DMS53 (cell line): ENCODE measurements around the gene DNAJB13.

ENCODE experiments used
- DNase-seq: peaks from one replicate; lab custom pipeline; 2025; lab: John Stamatoyannopoulos, UW

The DNAJB13 gene

DNA sequence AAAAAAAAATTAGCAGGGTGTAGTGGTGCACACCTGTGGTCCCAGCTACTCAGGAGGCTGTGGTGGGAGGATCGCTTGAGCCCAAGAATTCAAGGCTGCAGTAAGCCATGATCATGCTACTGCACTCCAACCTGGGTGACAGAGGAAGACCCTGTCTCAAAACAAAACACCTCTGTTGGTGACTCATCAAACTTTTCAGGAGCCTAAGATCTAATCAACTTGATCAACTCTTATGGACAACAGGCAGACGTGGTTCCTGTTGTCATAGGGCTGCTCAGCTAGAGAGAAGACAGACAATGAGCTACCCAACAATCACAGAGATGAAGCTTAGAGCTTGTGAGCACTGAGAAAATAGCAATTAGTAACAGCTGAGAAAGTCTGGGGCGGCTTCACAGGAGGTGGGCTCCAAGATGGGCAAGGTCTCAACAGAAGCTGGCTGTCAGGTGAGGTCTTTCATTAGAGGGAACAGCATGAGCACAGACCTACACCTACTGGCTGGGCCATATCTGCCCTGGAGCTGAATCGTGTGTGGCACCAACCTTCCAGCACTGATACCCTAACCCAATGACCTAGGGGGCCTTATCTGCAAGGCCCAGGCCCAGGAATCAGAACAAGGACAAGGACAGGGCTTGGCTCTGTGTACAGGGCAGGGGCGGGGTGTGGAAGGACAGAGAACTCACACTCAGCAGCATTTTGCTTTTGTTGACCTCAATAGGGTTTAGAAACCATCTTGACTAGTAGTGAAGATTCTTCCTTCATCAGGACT, 65.3 kb downstream of the DNAJB13 start:
- no peak for DNase-seq

DNA sequence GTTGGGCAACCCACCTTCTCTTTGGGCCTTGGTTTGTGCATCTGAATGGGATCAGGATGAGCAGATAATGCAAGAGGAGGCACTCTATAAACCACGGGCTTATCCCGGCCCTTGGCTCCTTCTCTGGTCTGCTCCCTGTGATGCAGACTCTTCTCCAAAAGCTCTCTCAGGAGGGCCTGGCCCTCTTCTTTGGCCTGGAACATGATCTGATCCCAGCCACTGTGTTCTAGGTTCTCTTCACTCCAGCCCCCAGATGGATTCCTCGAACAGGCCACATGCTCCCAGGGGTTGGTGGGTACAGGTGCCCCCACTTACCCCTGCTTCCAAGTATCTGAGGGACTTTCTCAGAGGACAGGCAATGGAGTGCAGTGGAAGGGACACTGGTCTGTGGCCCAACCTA, 66.8 kb downstream of the DNAJB13 start:
- no peak for DNase-seq

DNA sequence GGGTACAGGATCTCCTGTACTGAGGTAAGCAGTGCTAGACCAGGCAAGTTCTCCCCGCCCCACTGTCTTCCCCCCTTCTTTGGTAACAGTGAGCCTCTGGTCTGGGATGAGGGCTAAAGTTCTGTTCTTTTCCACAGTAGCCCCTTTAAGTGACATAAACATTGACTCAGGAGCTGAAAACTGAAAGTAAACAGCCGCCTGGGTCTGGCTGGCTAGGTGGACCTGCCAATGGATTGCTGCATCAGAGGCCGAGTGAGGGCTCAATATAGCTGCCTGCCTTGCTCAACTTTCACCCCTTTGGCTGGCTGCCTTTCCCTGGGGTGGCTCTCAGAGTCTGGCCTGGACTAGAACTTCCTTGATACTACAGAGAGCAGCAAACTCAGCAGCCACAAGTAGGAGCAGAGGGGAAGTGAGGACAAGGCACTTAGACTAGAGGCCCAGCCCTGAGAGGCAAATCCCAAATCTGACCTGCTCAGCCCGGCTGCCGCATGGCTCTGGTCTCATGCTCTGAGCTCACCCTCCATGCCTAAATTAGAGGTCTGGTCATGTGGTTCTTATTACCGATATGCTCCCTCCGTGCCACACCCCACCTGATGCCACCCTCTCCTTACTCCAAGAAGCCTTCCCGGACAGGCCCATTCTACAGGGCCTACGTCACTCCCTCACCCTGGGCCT, 67.6 kb downstream of the DNAJB13 start:
- DNase-seq: peak; percentile 62

DNA sequence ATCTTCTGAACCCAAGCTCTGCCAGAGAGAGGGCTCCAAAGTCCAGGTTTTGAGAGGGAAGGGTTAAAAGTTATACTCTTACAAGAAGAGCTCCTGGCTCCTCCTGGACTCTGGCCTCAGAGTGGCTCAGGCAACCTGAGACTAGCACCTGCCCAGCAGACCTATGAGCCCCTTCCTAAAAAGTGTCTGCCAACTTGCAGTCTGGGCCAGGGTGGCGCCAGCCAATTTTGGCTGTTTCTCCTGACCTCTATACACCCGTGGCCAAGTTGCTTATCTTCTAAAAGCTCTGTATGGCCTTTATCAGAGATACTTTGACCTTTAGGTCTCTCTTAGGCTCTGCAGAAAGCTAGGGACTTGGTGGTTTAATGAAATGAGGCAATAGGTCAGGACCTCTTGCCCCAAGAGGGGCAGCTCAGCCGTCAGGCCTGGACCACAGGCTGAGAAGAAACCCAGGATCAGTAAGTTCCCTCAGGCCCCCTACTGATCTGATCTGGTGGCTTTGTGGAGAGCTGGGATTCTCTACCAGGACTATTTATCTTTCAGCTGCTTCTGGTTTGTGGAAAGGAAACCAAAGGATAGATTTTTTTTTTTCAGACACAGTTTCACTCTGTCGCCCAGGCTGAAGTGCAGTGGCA, 68.4 kb downstream of the DNAJB13 start:
- no peak for DNase-seq

DNA sequence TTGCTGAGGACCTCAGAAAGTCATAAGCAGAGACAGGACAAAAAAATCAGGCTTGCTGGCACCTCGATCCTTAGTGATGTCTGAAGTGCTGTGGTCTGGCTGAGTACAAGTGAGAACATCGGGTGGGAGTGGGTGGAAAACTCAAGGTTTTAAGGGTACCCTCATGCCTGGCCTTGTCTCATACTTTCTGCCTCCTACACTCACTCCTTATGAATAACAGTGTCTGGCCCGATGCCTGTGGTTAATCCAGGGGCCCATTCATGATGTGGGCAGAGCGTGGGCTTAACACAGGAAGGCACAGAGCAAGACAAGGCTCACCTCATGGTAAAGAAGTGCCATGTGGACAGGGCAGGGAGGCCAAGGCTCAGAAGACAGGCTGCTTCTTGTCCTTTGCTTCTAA, 69.0 kb downstream of the DNAJB13 start:
- no peak for DNase-seq
